ENCODE data around the gene ZNF407.

ZNF407 gene

DNA sequence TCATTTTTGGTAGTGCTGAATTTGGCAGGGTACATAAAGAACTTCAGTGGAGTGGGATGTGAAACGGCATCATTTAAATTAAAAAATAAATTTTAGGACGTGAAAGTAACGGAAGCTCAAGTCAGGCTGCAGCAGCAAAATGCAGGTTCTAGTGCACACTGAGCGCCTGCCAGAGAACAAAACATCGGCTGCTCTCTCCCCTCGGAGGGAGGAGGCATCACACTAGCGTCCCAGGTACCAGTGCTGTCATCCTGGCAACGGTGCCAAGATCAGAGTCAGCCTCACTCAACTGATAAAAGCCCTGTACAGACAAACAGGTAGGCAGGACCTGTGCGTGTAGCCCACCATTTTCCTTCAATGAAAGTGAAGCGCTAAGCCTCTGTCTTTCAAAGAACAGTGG is 349.7 kb downstream of the ZNF407 start:
- H3K36me3 Mint-ChIP-seq (ENCODE audit: low read depth) = peaks cover 1% of the 10 kb centered on the region
- H3K4me1 Mint-ChIP-seq = peaks cover 57% of the 10 kb centered on the region
- no peaks in the 10 kb centered on the region for H3K9me3 Mint-ChIP-seq
- TF ChIP-seq, protein P1, sequence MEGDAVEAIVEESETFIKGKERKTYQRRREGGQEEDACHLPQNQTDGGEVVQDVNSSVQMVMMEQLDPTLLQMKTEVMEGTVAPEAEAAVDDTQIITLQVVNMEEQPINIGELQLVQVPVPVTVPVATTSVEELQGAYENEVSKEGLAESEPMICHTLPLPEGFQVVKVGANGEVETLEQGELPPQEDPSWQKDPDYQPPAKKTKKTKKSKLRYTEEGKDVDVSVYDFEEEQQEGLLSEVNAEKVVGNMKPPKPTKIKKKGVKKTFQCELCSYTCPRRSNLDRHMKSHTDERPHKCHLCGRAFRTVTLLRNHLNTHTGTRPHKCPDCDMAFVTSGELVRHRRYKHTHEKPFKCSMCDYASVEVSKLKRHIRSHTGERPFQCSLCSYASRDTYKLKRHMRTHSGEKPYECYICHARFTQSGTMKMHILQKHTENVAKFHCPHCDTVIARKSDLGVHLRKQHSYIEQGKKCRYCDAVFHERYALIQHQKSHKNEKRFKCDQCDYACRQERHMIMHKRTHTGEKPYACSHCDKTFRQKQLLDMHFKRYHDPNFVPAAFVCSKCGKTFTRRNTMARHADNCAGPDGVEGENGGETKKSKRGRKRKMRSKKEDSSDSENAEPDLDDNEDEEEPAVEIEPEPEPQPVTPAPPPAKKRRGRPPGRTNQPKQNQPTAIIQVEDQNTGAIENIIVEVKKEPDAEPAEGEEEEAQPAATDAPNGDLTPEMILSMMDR (IDR thresholded peaks at IDR 0.05) = no peak
- peak overlapping the region; percentile 91 for H3K27ac Mint-ChIP-seq
- DNase-seq = no peak
- peaks cover 3% of the 10 kb centered on the region for H3K27me3 Mint-ChIP-seq (ENCODE audit: low read depth, poor library complexity)
- H3K4me3 Mint-ChIP-seq = no peak overlapping the region

DNA sequence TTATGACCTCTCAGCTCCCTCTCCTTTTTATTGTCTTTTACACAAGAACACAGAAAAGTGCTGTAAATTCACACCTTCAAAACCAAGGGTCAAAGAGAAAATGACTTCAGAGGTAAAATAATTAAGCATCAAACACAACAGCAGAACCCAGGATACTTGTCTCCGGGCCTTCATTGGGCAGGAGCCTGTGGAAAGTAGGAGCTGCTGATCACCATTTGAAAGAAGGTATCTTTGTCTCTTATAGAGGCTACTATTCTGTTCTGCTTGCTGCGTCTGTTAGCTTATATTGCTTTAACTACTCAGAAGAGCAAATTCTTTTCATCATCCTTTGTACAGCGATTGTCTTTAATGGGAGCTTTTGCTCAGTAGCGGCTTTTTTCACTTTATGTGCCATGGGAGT is 350.2 kb downstream of the ZNF407 start:
- Mint-ChIP-seq H3K4me1 (peaks cover 57% of the 10 kb centered on the region), H3K4me3 (peak overlapping the region; percentile 33), H3K9me3 (no peaks in the 10 kb centered on the region), H3K36me3 (ENCODE audit: low read depth) (peaks cover 6% of the 10 kb centered on the region), H3K27me3 (ENCODE audit: low read depth, poor library complexity) (peaks cover 4% of the 10 kb centered on the region), H3K27ac (peak overlapping the region; percentile 91)
- TF ChIP-seq, protein P1 (IDR thresholded peaks at IDR 0.05) = no peak
- no peak for DNase-seq

DNA sequence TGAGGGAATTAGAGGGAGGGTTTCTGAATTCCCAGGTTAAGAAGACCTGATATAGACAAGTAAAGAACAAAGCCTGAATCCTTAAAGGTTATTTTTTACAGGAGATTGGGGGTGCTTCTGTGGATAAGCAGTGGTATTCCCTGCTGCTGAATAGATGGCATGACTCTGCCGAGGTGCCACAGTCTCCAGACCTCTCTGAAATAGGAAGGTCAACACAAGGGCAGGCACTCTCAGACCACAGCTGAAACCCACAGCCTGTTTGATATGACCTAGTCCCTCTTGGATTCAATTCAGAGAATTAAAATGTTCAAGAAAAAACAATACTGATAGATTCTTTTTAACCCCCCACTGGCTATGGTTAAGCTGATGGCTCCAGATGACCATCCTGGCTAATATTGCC is 351.9 kb downstream of the ZNF407 start:
- H3K27ac Mint-ChIP-seq = no peak overlapping the region
- no peak for DNase-seq
- TF ChIP-seq, protein P1 (IDR thresholded peaks at IDR 0.05) = no peak
- H3K9me3 Mint-ChIP-seq = no peaks in the 10 kb centered on the region
- peaks cover 4% of the 10 kb centered on the region for H3K27me3 Mint-ChIP-seq (ENCODE audit: low read depth, poor library complexity)
- H3K36me3 Mint-ChIP-seq (ENCODE audit: low read depth) = peaks cover 7% of the 10 kb centered on the region
- H3K4me1 Mint-ChIP-seq = peaks cover 54% of the 10 kb centered on the region
- H3K4me3 Mint-ChIP-seq = no peak overlapping the region

DNA sequence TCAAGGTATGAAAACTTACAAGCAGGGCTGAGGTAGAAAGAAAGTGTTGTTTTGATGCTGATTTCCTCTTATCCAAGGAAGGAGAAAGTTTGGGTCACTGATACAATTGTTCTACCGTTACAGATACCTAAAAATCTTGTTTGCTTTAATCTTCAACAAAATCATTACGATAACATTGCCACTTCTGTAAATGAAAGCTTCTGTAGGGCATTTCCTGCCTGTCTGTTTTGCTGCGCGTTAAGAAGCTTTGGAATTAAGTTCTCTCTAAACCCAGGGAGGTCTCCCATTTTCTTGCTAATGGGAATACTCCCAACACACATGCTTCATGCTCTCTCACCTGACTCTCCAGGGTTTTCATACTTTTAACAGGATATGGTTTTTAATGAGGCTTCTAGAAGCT is 352.8 kb downstream of the ZNF407 start:
- Mint-ChIP-seq H3K4me3 (no peak overlapping the region), H3K9me3 (no peaks in the 10 kb centered on the region), H3K27ac (no peak overlapping the region), H3K36me3 (ENCODE audit: low read depth) (peaks cover 7% of the 10 kb centered on the region), H3K27me3 (ENCODE audit: low read depth, poor library complexity) (peaks cover 4% of the 10 kb centered on the region), H3K4me1 (peaks cover 45% of the 10 kb centered on the region)
- TF ChIP-seq, protein P1 (IDR thresholded peaks at IDR 0.05) = no peak
- no peak for DNase-seq

DNA sequence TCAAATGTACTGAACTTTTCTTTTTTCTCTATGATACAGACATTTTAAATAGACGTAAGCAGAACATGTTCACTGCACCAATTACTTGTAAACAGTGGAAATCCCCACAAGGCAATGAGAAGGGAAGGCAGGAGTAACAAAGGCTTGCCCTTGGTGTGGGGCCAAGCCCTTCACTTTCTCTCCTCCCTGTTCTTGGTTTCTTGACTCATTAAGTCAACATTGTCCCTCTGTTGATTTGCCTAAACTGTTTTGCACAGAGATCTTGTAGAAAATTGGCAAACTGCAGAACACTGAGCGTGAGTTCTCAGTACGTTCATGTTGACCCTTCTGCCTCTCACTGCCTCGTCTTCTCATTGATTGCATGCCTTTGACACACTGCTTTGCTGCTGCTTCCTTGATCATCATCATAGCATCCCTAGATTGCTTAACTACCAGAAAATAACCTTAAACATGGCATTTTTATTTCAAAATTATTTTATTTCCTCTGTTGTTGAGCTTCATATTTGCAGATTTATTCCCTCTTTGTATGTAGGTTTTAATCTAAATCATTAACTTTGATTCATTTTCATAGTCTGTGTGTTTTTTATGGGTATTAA is 353.6 kb downstream of the ZNF407 start:
- Mint-ChIP-seq H3K4me3 (no peak overlapping the region), H3K9me3 (no peaks in the 10 kb centered on the region), H3K27me3 (ENCODE audit: low read depth, poor library complexity) (peaks cover 4% of the 10 kb centered on the region), H3K4me1 (peaks cover 39% of the 10 kb centered on the region), H3K36me3 (ENCODE audit: low read depth) (peaks cover 7% of the 10 kb centered on the region), H3K27ac (no peak overlapping the region)
- no peak for DNase-seq
- TF ChIP-seq, protein P1 (IDR thresholded peaks at IDR 0.05) = no peak

DNA sequence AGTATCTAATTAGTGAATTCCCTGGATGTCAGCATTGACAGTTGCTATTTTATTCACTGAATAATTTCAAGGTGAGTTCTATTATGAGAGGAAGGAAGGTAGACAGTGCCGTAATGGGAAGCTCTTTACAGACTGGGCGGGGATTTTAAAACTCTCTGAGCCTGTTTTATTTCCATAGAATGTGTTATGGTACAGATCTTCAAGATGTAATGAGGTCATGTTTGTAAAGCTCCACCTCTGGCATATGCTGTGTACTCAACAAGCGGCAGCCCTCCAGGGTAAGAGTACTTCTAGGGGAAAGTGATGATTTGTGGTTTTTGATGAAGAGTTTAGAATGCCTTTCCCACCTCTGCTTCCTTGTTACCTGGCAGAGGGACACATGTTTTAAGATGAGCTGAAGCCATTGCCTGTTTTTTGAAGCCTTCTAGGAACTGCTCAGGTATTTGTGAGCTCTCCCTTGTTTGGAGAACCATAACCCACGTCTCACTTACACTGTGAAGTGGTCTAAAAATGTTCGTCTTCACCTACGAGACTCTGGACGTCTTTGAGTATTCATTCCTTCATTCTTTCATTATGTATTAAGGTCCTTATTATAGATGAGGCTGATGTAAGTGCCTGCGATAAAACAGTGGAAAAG is 360.0 kb downstream of the ZNF407 start:
- TF ChIP-seq, protein P1 (IDR thresholded peaks at IDR 0.05) = no peak
- Mint-ChIP-seq H3K4me1 (no peaks in the 10 kb centered on the region), H3K36me3 (ENCODE audit: low read depth) (peaks cover 7% of the 10 kb centered on the region), H3K27ac (no peak overlapping the region), H3K27me3 (ENCODE audit: low read depth, poor library complexity) (no peaks in the 10 kb centered on the region), H3K9me3 (no peaks in the 10 kb centered on the region), H3K4me3 (no peak overlapping the region)
- DNase-seq = no peak
